ENCODE data around the gene MAML3.

Gene MAML3

GRCh38 chr4:139826426-139826825 is 327.6 kb downstream of the MAML3 start:
- DNase-seq, result no peak

- no peak for DNase-seq
These were observed 328.4 kb downstream of the MAML3 start for GRCh38 chr4:139825523-139826014.

DNA sequence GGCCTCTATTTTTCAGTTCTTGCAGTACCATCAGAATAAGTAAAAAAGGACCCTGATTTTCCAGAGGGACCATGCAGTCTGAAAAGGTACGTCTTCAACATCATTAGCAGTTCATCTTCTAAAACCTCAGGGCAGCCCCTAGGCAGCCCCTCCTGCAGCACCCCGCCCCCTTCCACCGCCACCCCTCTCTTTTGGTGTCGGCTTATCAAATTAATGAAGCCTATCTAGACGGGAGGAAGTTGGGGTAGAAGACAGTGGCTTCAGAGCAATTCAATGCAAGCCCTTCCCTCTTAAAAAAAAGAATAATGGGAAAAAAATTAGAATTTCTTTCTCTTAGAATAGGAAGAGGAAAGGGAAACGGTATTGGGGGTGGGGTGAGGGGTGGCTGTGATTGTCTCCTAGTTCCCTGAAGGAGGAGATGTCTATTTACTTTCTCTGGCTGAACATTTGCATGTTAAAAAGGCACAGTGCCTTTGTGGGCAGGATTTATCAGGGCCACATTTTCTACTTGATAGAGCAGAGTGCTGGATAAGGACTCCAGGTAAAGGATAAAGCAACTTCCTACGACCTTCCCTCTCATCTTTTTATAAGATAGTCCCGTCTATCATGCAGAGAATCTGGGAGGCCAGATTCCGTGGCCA is 329.0 kb downstream of the MAML3 start:
- DNase-seq, result no peak

DNA sequence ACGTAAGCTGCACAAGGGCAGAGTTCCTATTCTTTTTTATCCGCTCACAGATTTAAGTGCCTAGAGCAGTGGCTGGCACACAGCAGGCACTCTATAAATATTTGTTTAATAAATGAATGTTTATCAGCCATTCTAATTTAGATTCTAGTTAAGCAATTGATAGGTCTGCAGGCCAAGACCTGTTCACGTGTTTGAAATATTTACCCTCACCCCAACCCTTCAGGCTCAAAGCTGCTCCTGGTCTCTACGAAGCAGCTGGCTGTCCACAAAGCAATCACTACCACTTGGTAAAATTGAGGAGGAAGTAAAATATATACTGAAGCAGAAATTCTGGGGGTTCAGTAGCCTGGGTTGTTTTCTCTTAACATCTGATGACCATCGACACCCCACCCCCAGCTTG is 330.2 kb downstream of the MAML3 start:
- no peak for DNase-seq

DNA sequence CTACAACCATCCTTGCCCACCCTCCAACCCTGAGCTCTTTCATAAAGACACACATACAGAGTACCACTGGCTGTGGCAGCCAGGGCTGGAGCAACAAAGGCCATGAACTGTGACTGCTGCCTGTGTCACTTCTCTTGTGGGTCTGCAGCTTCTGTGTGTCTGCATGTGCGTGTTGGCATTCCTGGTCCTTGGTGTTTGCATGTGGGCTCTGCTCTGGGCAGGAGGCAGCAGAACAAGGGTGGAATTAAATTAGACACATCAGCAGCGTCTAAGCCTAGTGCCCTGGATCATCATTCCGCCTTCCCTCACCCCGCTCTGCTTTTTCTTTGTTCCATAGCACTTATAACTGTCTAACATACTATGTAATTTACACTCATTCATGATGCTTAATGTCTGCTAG is 330.6 kb downstream of the MAML3 start:
- DNase-seq, result no peak

DNA sequence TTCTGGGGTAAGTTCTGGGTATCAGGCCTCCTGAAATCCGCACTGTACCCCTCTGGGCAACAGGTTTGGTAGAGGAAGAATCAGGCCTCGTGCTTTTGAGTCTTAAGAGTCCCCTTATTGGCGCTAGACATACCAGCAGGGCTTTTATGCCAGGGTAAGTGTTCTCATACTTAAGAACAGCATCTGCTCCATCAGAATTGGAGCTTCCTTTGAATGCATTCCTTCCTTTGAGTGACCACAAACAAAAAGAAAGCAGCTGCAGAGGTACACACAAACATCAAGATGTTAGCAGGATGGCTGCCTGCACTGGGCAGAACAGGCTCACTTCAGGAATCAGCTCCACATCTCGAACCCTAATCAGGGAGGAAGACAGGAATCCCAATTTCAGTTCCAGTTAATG is 331.6 kb downstream of the MAML3 start:
- DNase-seq, result no peak

- DNase-seq, result no peak
These were observed 334.9 kb downstream of the MAML3 start for GRCh38 chr4:139819082-139819481.

- DNase-seq, result no peak
These were observed 336.1 kb downstream of the MAML3 start for GRCh38 chr4:139817657-139818452.

DNA sequence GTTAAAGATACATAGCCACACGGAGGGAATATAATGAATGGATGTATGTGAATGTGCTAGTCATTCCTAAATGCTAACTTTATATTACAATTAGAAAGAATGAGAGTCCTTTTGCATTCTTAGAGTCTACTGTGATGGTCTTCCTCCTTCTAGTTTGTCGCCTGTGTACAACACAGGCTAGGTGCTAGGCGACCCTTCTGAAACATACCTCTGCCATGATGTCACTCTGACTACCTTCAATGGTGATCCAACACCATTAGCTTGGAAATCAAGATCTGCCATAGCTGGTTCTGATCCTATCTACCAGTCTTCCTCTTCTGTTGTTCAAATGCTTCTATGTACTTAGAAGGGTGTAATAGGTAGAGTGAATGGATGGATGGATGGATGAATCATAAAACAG is 337.1 kb downstream of the MAML3 start:
- DNase-seq, result no peak

DNA sequence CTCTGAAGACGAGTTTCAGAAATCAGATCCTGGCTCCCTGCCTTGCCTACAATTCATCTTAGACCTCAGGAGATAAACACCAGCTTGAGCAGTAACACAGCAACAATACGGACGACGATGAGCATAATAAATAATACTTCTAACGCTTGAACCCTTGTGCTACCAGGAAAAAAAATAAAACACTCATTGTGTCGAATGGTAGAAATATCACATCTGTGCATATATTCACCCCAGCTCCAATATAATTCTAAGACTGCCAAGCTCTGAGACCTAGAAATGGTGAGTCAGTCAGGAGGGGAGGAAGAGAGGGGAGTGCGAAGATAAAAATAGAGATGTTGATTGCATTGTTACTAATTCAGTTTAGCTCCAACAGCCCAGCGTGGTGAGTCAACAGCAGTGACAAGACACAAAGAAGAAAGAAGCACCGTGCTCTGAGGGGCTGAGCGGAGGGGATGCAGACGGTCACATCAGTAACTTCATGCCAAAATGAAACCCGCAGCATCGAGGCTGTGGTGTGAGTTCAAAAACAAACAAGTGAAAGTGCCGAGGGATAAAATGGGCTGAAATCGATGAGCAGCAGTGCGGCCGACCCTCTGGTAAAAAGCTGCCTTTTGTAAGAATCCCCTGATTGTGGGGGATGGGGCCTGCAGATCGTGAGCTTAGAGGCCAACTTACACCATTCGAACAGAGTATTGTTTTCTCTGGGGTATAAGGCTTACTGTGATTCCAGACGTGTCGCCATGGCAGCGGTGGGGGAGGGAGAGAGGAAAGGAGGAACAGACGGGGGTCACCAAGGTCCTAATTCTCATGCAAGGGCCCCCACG is 338.0 kb downstream of the MAML3 start:
- DNase-seq, result peak in 1 of 2 donors; percentile 52

DNA sequence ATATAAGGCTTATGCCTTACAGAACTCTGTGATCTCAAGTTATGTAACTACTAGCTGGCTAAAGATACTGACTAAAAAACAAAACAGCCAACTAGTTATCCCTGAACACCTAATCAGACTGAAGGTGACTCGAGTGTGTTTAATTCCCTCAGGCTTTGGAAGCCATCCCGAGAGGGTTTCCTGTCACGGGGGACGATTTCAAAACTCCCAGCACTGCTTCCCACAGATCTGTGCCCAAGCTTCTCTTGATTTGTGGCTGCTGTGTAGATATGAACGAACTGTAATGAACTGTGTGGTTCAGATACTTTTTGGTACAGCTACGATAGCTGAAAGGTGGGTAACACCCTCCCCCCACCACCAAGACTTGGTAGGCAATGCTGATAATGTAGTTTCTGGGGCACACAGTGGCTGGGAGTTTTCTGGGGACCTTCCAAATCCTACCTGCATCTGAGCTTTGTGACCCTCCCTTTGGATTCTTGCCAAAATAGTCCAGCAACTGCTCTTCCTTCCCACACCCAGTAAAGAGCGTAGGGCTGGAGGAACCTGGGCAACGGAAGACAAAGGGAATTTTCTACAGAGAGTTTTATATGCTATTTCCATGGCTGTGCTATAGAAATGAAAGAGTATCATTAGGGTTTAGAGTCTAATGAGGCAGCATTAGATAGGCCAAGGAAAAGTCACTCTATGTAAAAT is 339.5 kb downstream of the MAML3 start:
- DNase-seq, result no peak

DNA sequence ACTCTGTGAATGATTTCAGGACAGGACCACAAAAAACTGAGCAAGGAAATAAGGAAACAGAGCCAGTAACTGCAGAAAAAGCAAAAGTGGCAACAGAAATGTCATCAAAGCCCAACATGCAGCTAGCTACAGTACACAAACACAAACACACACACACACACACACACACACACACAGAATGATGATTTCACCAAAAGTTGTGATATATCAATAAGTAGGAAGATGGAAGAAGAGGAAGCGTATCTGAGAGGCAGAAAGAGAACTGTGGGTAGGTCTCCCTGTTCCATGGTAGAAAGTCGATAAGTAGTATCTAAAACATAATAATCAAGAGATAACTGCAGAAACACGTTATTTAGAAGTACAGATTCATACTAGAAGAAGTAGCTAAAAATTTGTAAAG is 340.1 kb downstream of the MAML3 start:
- no peak for DNase-seq

DNA sequence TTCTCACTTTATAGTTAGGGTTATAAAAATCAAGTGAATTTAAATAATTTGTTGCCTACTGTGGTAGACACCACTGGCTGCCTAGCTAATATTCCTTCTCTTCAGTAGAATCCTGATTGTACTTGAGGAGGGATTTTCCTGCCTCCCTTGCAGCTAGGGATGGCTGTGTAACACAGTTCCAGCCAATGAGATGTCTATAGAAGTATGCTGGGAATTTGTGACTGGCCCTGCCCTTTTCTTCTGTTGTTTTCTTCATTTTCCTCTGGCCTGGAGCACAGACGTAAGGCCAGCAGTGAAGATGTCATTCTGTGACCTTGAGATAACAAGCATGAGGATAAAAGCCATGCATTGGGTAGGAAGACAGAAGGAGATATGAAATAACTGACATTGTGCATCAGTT is 343.3 kb downstream of the MAML3 start:
- no peak for DNase-seq

DNA sequence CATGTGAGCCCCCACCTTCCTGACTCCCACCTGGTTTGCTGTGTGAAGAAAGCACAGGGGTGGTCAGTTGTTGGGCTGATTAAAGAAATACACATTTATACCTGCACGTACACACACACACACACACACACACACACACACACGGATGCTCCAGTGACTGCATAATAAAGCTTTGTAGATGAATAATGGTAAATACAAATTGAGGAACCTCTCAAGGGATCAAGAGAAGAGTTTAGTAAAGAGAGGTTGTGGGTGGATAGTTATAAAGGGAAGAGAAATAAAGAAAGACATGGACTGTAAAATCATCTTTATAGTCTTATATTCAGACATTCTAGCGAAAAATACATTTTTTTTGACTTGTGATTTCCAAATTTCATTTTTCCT is 344.2 kb downstream of the MAML3 start:
- DNase-seq, result no peak

DNA sequence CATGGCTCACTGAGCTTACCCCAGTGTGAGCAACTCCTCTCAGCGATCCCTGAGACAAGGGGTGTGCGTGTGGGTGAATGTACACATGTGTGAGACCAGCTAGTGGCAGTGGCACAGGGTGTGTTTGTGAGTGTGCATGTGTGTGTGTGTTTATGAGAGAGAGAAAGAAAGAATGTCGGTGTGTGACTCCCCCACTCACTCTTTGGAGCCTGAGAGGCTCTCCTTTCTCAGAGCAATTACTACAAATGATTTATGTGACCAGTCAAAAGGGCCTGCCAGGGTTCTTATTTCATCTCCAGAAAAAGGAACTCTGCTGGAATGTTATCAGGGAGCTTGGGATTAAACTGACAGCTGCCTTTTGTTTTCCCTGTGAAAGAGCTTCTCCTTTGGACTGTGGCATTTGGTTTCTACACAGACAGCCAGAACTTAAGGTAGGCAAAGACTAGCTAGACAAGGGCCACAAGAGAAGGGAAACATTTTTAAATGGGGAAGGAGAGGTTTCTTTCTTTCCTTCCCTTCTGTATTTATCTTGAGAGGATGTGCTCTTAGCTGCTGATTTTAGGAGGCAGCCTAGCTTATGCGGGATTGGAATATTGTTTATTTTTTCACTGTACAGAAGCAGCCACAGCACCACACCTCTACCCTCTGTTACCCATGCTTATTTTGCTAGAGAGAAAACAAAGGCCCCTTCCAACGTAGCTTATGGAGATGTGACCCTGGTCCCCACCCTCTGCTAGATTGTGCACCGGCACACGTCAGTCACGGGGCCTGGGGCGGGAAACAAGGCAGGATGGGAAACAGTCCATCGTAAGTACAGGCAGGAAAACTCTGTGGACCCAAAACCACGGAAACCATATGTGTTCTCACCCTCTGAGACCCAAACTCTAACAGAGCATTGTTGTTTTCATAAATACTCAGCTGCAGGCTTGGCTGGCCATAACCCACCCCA is 344.9 kb downstream of the MAML3 start:
- no peak for DNase-seq

- DNase-seq, result no peak
These were observed 345.6 kb downstream of the MAML3 start for GRCh38 chr4:139808381-139808807.

DNA sequence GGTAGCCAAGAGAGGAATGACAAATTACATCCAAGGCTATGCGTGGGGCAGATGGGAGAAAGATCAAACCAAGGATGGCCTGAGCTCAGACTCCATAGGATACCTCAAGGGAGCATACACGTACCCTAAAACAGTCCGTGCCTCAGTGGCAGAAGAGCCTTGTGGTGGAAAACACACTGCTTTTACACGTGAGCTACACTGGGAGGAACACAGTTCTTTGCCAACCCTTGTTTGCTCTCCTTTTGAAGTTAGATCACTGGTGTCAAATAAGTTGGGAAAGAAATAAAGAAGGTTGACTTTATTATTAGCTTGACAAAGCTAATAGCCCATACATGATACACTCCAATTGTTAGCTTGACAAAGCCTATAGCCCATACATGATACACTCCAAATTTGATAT is 346.5 kb downstream of the MAML3 start:
- DNase-seq, result no peak

- DNase-seq, result no peak
These were observed 347.1 kb downstream of the MAML3 start for GRCh38 chr4:139806929-139807328.

DNA sequence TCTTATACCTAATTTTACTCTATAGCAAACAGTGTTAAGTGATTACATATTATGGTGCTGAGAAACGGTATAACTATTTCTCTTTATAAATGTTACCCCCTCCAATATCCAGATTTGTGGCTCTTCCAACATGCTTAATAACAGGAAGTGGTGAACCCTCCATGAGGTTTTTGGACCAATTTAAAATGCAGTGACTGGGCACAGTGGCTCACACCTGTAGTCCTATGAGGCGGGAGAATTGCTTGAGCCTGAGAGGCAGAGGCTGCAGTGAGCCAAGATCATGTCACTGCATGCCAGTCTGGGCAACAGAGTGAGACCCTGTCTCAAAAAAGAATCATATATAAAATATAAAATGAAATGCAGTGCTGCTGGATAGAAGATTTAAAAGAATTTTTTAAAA is 351.1 kb downstream of the MAML3 start:
- no peak for DNase-seq

DNA sequence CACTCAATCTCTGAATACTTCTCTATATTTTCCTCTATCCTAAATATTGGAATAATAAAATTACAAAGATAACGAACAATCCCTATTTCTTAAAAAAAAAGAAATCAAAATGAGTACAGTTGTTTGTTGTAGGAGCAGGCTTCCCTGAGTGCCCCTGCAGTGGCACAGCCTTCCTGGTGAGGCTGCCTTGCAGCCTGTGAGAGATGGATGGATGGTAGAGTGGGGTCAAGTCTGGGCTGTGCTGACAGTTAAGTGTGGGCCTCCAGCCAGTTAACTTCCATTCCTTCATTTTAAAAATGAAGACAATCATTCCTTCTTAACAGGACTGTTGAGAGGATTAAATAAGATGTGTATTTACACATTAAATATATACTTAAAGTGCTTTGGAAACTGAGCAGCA is 351.5 kb downstream of the MAML3 start:
- DNase-seq, result no peak

DNA sequence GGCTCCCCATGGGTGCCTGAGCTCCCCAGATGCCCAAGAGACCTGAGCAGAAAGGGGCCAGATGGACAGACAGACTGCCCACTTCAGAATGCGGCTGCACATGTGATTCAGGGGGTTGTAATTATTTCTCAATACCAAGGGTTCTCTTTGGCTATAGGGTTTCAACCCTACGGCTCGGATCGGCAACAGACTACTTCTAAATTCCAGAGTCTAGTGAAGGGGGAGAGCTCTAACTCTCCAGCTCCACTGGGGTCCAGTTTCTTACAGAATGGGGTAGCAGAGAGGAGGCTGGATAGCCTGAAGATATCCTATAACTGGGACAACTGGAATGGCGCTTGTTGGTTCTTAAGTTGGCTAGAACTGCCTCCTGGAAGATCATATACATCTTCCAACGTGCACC is 352.1 kb downstream of the MAML3 start:
- DNase-seq, result no peak

DNA sequence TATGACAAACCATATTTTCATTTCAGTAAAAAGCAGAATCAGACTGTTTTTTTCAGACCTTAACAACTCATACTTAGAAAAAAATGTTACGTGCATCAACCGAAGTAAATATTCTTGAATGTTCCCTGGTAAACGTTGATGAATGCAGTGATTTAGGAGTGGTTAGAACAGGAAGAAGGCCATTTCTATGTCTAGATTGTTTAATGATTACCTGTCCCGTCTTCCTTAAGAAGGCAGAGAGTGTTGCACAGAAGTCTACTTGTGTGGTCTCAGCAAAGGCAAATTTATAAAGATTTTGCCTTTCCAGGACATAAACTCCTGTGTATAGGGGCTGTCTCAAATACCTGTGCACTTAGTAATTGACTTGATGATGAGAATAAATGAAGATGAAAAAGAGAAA is 353.9 kb downstream of the MAML3 start:
- no peak for DNase-seq
